Measurements from ENCODE around the gene PHACTR1.

GRCh38 chr6:13184089-13184468 lies 467.5 kb downstream of the PHACTR1 start:
- TF ChIP-seq CTCF (IDR thresholded peaks at IDR 0.05; ENCODE audit: low read depth, low read length) (no peak), EZH2phosphoT487 (IDR thresholded peaks at IDR 0.05; ENCODE audit: low read depth) (no peak)

Measured in OCI-LY3 (cell line).